KOPT-K1 (cell line): ENCODE results near the gene CDH24.
A peak's percentile ranks its signal among the peaks of the same experiment; 100 is the strongest.

Experiments used
- H3K27ac ChIP-seq: fragments of 200-600 bp; sonication (generic); 2 replicates; pipeline ENCODE4 v1.5.1; 2016; ENCODE audit warnings: antibody characterized with exemption, mild to moderate bottlenecking, low read depth, low read length; ENCODE audit not compliant: poor library complexity, severe bottlenecking
- H3K36me3 ChIP-seq: fragments of 200-600 bp; sonication (generic); 2 replicates; pipeline ENCODE4 v1.5.1; 2017; ENCODE audit warnings: antibody characterized with exemption, mild to moderate bottlenecking, low read length, moderate library complexity; ENCODE audit not compliant: insufficient read depth
- H3K9me3 ChIP-seq: fragments of 200-600 bp; sonication (generic); 2 replicates; pipeline ENCODE4 v1.5.1; 2017; ENCODE audit warnings: antibody characterized with exemption, low read length, mild to moderate bottlenecking; ENCODE audit not compliant: insufficient read depth, poor library complexity, severe bottlenecking

CDH24 gene

GRCh38 chr14:23058654-23059504 is 1.6 kb upstream of the CDH24 start:
- Histone ChIP-seq H3K27ac (no peak overlapping the region), H3K36me3 (peaks cover 55% of the 10 kb centered on the region), H3K9me3 (no peaks in the 10 kb centered on the region)

- H3K27ac ChIP-seq: peak overlapping the region; percentile 23
- H3K36me3 ChIP-seq: peaks cover 46% of the 10 kb centered on the region
- H3K9me3 ChIP-seq: no peaks in the 10 kb centered on the region
Observed at GRCh38 chr14:23057757-23058653, 685 bp upstream of the CDH24 start.

- Histone ChIP-seq H3K27ac (no peak overlapping the region), H3K9me3 (no peaks in the 10 kb centered on the region), H3K36me3 (peaks cover 30% of the 10 kb centered on the region)
Observed at GRCh38 chr14:23056145-23056955, 970 bp downstream of the CDH24 start.

- Histone ChIP-seq H3K36me3 (peaks cover 23% of the 10 kb centered on the region), H3K27ac (no peak overlapping the region)
Observed at GRCh38 chr14:23055621-23056144, 1.6 kb downstream of the CDH24 start.

GRCh38 chr14:23055147-23055550 is 2.2 kb downstream of the CDH24 start:
- Histone ChIP-seq H3K9me3 (no peaks in the 10 kb centered on the region), H3K27ac (no peak overlapping the region), H3K36me3 (peaks cover 18% of the 10 kb centered on the region)

More at GRCh38 chr14:23055621-23056144, 1.6 kb downstream of the CDH24 start:
- no peaks in the 10 kb centered on the region for H3K9me3 ChIP-seq

- H3K27ac ChIP-seq: no peak overlapping the region
- H3K36me3 ChIP-seq: peaks cover 11% of the 10 kb centered on the region
- no peaks in the 10 kb centered on the region for H3K9me3 ChIP-seq
Observed at GRCh38 chr14:23054000-23054811, 3.1 kb downstream of the CDH24 start.

GRCh38 chr14:23053426-23053825 is 3.9 kb downstream of the CDH24 start:
- Histone ChIP-seq H3K36me3 (peaks cover 3% of the 10 kb centered on the region; the same call in 1 of the 2 replicates), H3K9me3 (no peaks in the 10 kb centered on the region), H3K27ac (no peak overlapping the region)

- Histone ChIP-seq H3K9me3 (no peaks in the 10 kb centered on the region), H3K27ac (no peak overlapping the region), H3K36me3 (no peaks in the 10 kb centered on the region)
Observed at GRCh38 chr14:23052671-23053070, 4.6 kb downstream of the CDH24 start.

- H3K27ac ChIP-seq: no peak overlapping the region
- H3K36me3 ChIP-seq: no peaks in the 10 kb centered on the region
- no peaks in the 10 kb centered on the region for H3K9me3 ChIP-seq
Observed at GRCh38 chr14:23052182-23052623, 5.1 kb downstream of the CDH24 start.

GRCh38 chr14:23051141-23052057 is 5.9 kb downstream of the CDH24 start:
- no peak overlapping the region for H3K27ac ChIP-seq
- H3K36me3 ChIP-seq: no peaks in the 10 kb centered on the region
- no peaks in the 10 kb centered on the region for H3K9me3 ChIP-seq

GRCh38 chr14:23049011-23049410 is 8.3 kb downstream of the CDH24 start:
- Histone ChIP-seq H3K9me3 (no peaks in the 10 kb centered on the region), H3K36me3 (no peaks in the 10 kb centered on the region), H3K27ac (no peak overlapping the region)

GRCh38 chr14:23047751-23048693 is 9.3 kb downstream of the CDH24 start:
- H3K27ac ChIP-seq: no peak overlapping the region
- H3K36me3 ChIP-seq: no peaks in the 10 kb centered on the region
- H3K9me3 ChIP-seq: no peaks in the 10 kb centered on the region
